ENCODE measurements around the gene TTC3. TPM values are rescaled to one million over a fixed set of nuclear protein-coding genes. Genes with fewer than 3 reads are reported as not detected.

TTC3 gene
- total RNA-seq, 1 donor from 2014 or later = 210 TPM

DNA sequence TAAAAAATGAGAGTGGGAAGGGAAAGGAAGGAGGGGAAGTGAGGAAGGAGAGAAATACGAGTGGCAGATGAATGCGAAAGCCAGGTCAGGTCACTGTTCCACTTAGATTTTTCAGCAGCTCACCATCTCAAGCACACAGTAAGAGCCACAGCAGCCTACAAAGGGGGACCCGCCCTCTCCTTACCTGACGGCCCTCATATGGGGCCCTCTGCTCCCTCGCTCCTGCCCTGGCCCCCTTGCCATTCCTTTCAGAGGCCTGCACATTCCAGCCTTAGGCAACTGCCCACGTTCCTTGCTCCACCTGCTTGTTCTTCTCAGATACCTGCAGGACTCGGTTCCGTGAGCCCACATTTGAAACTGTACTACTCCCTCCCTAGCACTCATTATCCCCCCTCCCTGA lies 172.1 kb downstream of the TTC3 start:
- DNase-seq (ENCODE audit: low read depth) = no peak

DNA sequence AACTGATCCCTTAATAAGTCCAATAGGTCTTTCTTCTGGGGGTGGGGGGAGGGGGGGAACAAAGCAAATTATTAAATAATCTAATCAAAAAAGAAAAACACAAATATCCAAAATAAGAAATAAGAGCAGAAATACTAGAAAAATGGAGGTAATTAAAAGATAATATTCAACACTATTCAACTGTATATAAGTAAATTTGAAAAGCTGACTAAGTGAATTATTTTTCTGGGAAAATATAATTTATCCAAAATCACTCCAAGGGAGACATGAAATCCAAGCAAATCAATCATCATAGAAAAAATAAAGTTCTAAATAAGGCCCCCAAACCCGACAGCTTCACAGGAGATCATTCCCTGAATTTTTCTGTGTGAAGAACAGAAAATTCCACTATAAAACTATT lies 175.2 kb downstream of the TTC3 start:
- DNase-seq (ENCODE audit: low read depth) = no peak

DNA sequence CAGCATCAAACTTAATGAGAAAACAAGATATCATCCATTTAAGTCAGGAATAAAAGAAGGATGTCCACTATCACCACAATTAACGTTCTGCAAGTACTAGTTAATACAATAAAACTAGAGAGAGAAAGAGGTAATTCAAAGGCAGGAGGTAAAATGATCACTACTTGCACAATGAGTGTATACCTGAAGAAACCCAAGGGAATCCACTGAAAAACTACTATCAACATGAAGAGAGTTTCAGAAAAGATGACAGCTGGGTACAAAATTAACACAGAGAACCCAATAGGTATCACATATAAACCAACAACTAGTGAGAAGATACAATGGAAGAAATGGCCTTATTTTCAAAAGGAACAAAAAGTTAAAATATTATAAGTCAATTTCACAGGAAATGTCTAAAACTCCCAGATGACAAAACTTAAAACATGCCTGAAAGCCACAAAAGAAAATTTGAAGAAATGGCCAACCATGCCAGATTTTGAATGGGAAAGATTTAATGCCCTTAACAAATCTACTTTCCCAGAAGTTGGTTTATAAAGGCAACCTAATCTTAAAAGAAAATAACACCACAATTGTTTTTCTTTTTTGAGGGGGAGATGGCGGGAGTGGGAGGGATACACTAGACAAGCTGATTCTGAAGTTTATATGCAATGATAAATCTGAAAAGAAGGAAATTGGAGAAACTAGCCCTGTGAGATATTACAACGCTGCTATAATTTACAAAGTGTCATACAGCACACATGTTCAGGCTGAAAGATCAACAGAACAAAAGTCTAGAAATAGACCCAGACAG lies 176.3 kb downstream of the TTC3 start:
- peak; percentile 15 for DNase-seq (ENCODE audit: low read depth)

DNA sequence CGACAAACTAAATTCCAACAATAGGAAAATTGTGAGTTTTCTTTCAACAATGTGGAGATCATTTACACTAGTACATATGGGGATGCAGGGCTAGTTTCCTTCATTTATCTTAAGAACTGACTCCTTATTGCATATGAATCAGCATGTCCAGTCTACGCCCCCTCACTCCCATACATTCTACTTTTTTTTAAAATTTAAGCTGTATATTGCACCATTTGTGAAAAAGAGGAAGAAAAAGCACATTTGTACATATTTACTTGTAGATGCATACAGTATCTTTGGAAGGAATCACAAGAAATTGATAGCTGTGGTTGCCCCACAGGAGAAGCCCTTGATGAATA lies 178.2 kb downstream of the TTC3 start:
- DNase-seq (ENCODE audit: low read depth) = no peak

Other genes starting within 250 kb of the TTC3 start
- gene HLCS, start 106.6 kb upstream of the TTC3 start, total RNA-seq = 26.0 and 32.5 TPM in 2 replicates
- not detected in 2 replicates for gene RIPPLY3, start 66.6 kb upstream of the TTC3 start, total RNA-seq
- 21.3 and 29.5 TPM in 2 replicates for gene PIGP, start 183 bp upstream of the TTC3 start, total RNA-seq
- 50.2 and 68.5 TPM in 2 replicates for gene VPS26C, start 194.1 kb downstream of the TTC3 start, total RNA-seq